Heart right ventricle (tissue), 16 donors: ENCODE results near the gene KIF24. TPM values are rescaled to one million over a fixed set of nuclear protein-coding genes. Genes with fewer than 3 reads are reported as not detected.

ENCODE experiments used
- ATAC-seq, 8 donors: fragments of 200-7000 bp; cut with Tn5 transposase; one replicate each; pipeline ENCODE4 v1.9.1; 2020; ENCODE audit warnings: mild to moderate bottlenecking in 8 of 8, moderate library complexity in 8 of 8, moderate number of reproducible peaks in 1 of 8
- DNase-seq, 2 donors: peaks; one replicate each; pipeline ENCODE4 v3.0.0-alpha.2; 2020
- H3K27ac ChIP-seq, 10 donors: fragments of 200-600 bp; sonication (generic) in 2 of 10; one replicate each; pipeline versions ENCODE4 v1.5.0 to v1.8.0; 2020 to 2022; ENCODE audit warnings: mild to moderate bottlenecking in 3 of 10
- H3K27me3 ChIP-seq, 7 donors: fragments of 200-600 bp; one replicate each; pipeline ENCODE4 v1.8.0; 2021 to 2022; ENCODE audit warnings: mild to moderate bottlenecking in 2 of 7
- H3K36me3 ChIP-seq, 9 donors: fragments of 200-600 bp; sonication (generic) in 1 of 9; one replicate each; pipeline versions ENCODE4 v1.5.0 to v1.8.0; 2020 to 2022; ENCODE audit warnings: mild to moderate bottlenecking in 2 of 9
- H3K4me1 ChIP-seq, 9 donors: fragments of 200-600 bp; sonication (generic) in 1 of 9; one replicate each; pipeline versions ENCODE4 v1.5.0 to v1.8.0; 2020 to 2022; ENCODE audit warnings: mild to moderate bottlenecking in 4 of 9
- H3K4me3 ChIP-seq, 10 donors: fragments of 200-600 bp; sonication (generic) in 2 of 10; one replicate each; pipeline versions ENCODE4 v1.5.0 to v1.8.0; 2020 to 2022; ENCODE audit warnings: mild to moderate bottlenecking in 7 of 10, moderate library complexity in 2 of 10
- H3K9me3 ChIP-seq, 11 donors: fragments of 200-600 bp in 10 of 11; sonication (generic) in 2 of 11; one replicate each; pipeline versions ENCODE4 v1.5.0 to v1.8.0; 2013 to 2022; ENCODE audit warnings: mild to moderate bottlenecking in 2 of 11, control low read depth in 1 of 11, moderate library complexity in 1 of 11
- CTCF ChIP-seq, 9 donors: fragments of 200-600 bp; sonication (generic) in 2 of 9; IDR thresholded peaks; one replicate each; pipeline versions ENCODE4 v1.5.0 to v1.8.0; 2021 to 2022; ENCODE audit warnings: antibody characterized with exemption in 9 of 9, mild to moderate bottlenecking in 5 of 9, moderate library complexity in 1 of 9
- WGBS, 2 donors: extraction: QIAGEN DNeasy Blood & Tissue Kit; methylation state at CpG; one replicate each; pipeline ENCODE4 v1.1.7; 2013; ENCODE audit warnings: inconsistent platforms in 1 of 2; 5-methylcytosine and 5-hydroxymethylcytosine counted together
- intact Hi-C, 10 donors: fragments of 100-400 bp; cut with DNase I; formaldehyde crosslinking; loops; one replicate each; pipeline versions ENCODE4 v1.11.1 to v1.14.2; 2022
- polyA plus RNA-seq, 2 donors: library from polyadenylated mRNA; stranded (reverse); fragments of 200-250 nt; gene quantifications; one replicate each; pipeline ENCODE4 v1.2.3, GENCODE V29; 2013
- total RNA-seq, 10 donors: library from RNA; stranded (reverse); fragmentation: NEBNext Ultra II Directional in 3 of 10; extraction: Animal tissue kit (Norgen Biotek cat#: 25700) in 3 of 10; gene quantifications; one replicate each; pipeline versions ENCODE4 v1.2.1 to v1.2.4, GENCODE V29; 2021 to 2023
- donor health status: Arrhythmogenic right ventricular cardiomyopathy.
- donor health status: ischemic (EF 13 %, LVEDD 7.1; RV severe dilation, severe dysfunction).
- donor health status: healthy with polysubstance abuse.
- donor health status: DM: no; HTN: yes; CAD: no.
- donor health status: DM: no; HTN: no; CAD: no.
- donor health status: ischemic (EF 25% LVEDD 6.9; RV normal size, moderate dysfunction).
- donor health status: ischemic (EF 25% LVEDD 5.7; RV mildly dilated, moderate dysfunction).
- donor health status: healthy.
- donor health status: DM: yes; HTN: yes; CAD: no.
- donor health status: Ischemic cardiomyopathy.
- donor health status: ischemic (EF 35%, LVEDD 5.7; RV mildly dilated, moderate dysfunction).
- donor health status: nonischemic (EF 11% LVEDD 7.7; RV severe dilation, severe dysfunction).
- donor health status: DM: yes; HTN: yes; CAD: no.
- donor health status: PGD.
- donor health status: ischemic (EF 29% LVEDD 5.4; RV normal size, mild dysfunction).
- donor health status: nonischemic (EF 23%, LVEDD 6.1; RV moderate dilation, normal function).

The KIF24 gene
- total and polyA plus RNA-seq, 12 donors, result 0.25 to 1.2 (median 0.43) TPM

GRCh38 chr9:34282096-34282495 lies 47.0 kb downstream of the KIF24 start:
- DNase-seq, result no peak
- WGBS, 2 donors, result 97 to 98% methylated on average over 1 of the region's 1 CpG
- H3K27ac ChIP-seq, result no peak overlapping the region
- no peaks in the 10 kb centered on the region for H3K27me3 ChIP-seq
- intact Hi-C loops, result no loop called here
- no peaks in the 10 kb centered on the region for H3K9me3 ChIP-seq
- peaks cover 0 to 8% (median 0%) of the 10 kb centered on the region in 9 donors for H3K4me1 ChIP-seq
- no peaks in the 10 kb centered on the region for H3K36me3 ChIP-seq
- no peak for ATAC-seq
- H3K4me3 ChIP-seq, result no peak overlapping the region
- no peak for TF ChIP-seq CTCF (IDR thresholded peaks at IDR 0.05)

- DNase-seq (no peak), ATAC-seq (peak in 1 of 8 donors; percentile 18)
- TF ChIP-seq CTCF (IDR thresholded peaks at IDR 0.05), result no peak
- Histone ChIP-seq H3K9me3 (no peaks in the 10 kb centered on the region), H3K4me3 (no peak overlapping the region), H3K27ac (peak overlapping the region in 1 of 10 donors; percentile 29), H3K4me1 (peaks cover 0 to 8% (median 0%) of the 10 kb centered on the region in 9 donors), H3K36me3 (no peaks in the 10 kb centered on the region), H3K27me3 (no peaks in the 10 kb centered on the region)
- WGBS, 2 donors, result 63 to 64% methylated on average over 3 of the region's 3 CpGs
- intact Hi-C loops, result no loop called here
Measured at GRCh38 chr9:34279411-34279810, 49.7 kb downstream of the KIF24 start.

Other genes starting within 250 kb of the KIF24 start
- gene DCAF12, start 202.6 kb downstream of the KIF24 start, total RNA-seq, result 10 to 100 TPM; 13.8 to 24.2 (median 16.7) TPM
- gene DCAF12, start 202.6 kb downstream of the KIF24 start, polyA plus RNA-seq, result 1 to 10 TPM; 6.4 to 9.8 TPM
- gene UBAP1, start 150.2 kb downstream of the KIF24 start, total RNA-seq, result 10 to 100 TPM; 39.5 to 54.2 (median 43.3) TPM
- gene UBAP1, start 150.2 kb downstream of the KIF24 start, polyA plus RNA-seq, result 10 to 100 TPM; 18.4 to 41.1 TPM
- 10 to 100 TPM; 14.4 to 24.8 (median 18.4) TPM for gene NUDT2, start 301 bp upstream of the KIF24 start, total RNA-seq
- gene NUDT2, start 301 bp upstream of the KIF24 start, polyA plus RNA-seq, result 10 to 100 TPM; 17.2 to 28.9 TPM
- 1 to 10 TPM; 4.9 to 9.1 (median 7.1) TPM for gene MYORG, start 47.6 kb upstream of the KIF24 start, total RNA-seq
- 1 to 10 TPM; 1.3 to 4.8 TPM for gene MYORG, start 47.6 kb upstream of the KIF24 start, polyA plus RNA-seq
- 10 to 100 TPM; 18.9 to 38.6 (median 27.9) TPM for gene FAM219A, start 129.3 kb upstream of the KIF24 start, total RNA-seq
- 10 to 100 TPM; 15.1 to 20.7 TPM for gene FAM219A, start 129.3 kb upstream of the KIF24 start, polyA plus RNA-seq
- under 1 TPM in 2 of 10 donors, not detected in 8; 0.09 to 0.18 TPM for gene DNAI1, start 129.5 kb upstream of the KIF24 start, total RNA-seq
- gene DNAI1, start 129.5 kb upstream of the KIF24 start, polyA plus RNA-seq, result under 1 TPM in 1 of 2 donors, not detected in 1; 0.28 TPM
- gene ENHO, start 193.7 kb upstream of the KIF24 start, total RNA-seq, result under 1 TPM in 6 of 10 donors, not detected in 4; 0.32 to 0.64 (median 0.42) TPM
- gene ENHO, start 193.7 kb upstream of the KIF24 start, polyA plus RNA-seq, result 1 to 10 TPM in 1 of 2 donors, under 1 TPM in 1; 0.46 to 1.2 TPM